AG09309 (cell line): Measurements from ENCODE around the gene GPRIN2.

Experiments used
- DNase-seq: peaks from one replicate; pipeline ENCODE4 v3.0.0-alpha.2; 2010; ENCODE audit warnings: low read depth
- H3K4me3 ChIP-seq: 2 replicates; pipeline ENCODE4 v1.5.1; 2011; ENCODE audit warnings: mild to moderate bottlenecking, low read depth, low read length, moderate library complexity; ENCODE audit not compliant: control insufficient read depth
- CTCF ChIP-seq: IDR thresholded peaks from 2 replicates; pipeline ENCODE4 v1.5.1; 2011; ENCODE audit warnings: mild to moderate bottlenecking, low read depth, low read length, inconsistent platforms; ENCODE audit not compliant: insufficient read depth, control insufficient read depth; ENCODE audit errors: missing control alignments

GPRIN2 gene

GRCh38 chr10:46553238-46554049, 3.0 kb downstream of the GPRIN2 start:
- H3K4me3 ChIP-seq = no peak overlapping the region
- no peak for TF ChIP-seq CTCF
- no peak for DNase-seq

- H3K4me3 ChIP-seq = no peak overlapping the region
- DNase-seq = no peak
- no peak for TF ChIP-seq CTCF
Measured at GRCh38 chr10:46552526-46553237, 3.8 kb downstream of the GPRIN2 start.

GRCh38 chr10:46551701-46552525, 4.5 kb downstream of the GPRIN2 start:
- TF ChIP-seq CTCF = no peak
- no peak for DNase-seq
- H3K4me3 ChIP-seq = no peak overlapping the region

- no peak overlapping the region for H3K4me3 ChIP-seq
- no peak for TF ChIP-seq CTCF
- no peak for DNase-seq
Measured at GRCh38 chr10:46550795-46551700, 5.4 kb downstream of the GPRIN2 start.

- TF ChIP-seq CTCF = no peak
- H3K4me3 ChIP-seq = no peak overlapping the region
- DNase-seq = no peak
Measured at GRCh38 chr10:46550076-46550790, 6.2 kb downstream of the GPRIN2 start.
